Measurements from ENCODE around the gene MGAT5.

Gene MGAT5

GRCh38 chr2:134445116-134445515, 191.2 kb downstream of the MGAT5 start:
- no peak for TF ChIP-seq EZH2phosphoT487 (IDR thresholded peaks at IDR 0.05; ENCODE audit: low read depth)
- TF ChIP-seq, protein P1, sequence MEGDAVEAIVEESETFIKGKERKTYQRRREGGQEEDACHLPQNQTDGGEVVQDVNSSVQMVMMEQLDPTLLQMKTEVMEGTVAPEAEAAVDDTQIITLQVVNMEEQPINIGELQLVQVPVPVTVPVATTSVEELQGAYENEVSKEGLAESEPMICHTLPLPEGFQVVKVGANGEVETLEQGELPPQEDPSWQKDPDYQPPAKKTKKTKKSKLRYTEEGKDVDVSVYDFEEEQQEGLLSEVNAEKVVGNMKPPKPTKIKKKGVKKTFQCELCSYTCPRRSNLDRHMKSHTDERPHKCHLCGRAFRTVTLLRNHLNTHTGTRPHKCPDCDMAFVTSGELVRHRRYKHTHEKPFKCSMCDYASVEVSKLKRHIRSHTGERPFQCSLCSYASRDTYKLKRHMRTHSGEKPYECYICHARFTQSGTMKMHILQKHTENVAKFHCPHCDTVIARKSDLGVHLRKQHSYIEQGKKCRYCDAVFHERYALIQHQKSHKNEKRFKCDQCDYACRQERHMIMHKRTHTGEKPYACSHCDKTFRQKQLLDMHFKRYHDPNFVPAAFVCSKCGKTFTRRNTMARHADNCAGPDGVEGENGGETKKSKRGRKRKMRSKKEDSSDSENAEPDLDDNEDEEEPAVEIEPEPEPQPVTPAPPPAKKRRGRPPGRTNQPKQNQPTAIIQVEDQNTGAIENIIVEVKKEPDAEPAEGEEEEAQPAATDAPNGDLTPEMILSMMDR (IDR thresholded peaks at IDR 0.05; ENCODE audit: low read depth, low read length): no peak
- Histone ChIP-seq H2AFZ (ENCODE audit: low read depth, low read length) (no peak overlapping the region), H3K79me2 (ENCODE audit: low read length) (no peaks in the 10 kb centered on the region), H3K36me3 (replicated peaks; ENCODE audit: low read depth, low read length) (no peaks in the 10 kb centered on the region), H3K4me1 (ENCODE audit: low read length) (no peaks in the 10 kb centered on the region), H3K9ac (ENCODE audit: low read length) (no peak overlapping the region), H3K4me3 (ENCODE audit: low read length) (no peak overlapping the region), H3K9me3 (ENCODE audit: insufficient read depth, low read length) (no peaks in the 10 kb centered on the region), H3K27me3 (ENCODE audit: low read depth, low read length) (no peaks in the 10 kb centered on the region), H4K20me1 (ENCODE audit: insufficient read depth, low read length) (no peaks in the 10 kb centered on the region), H3K27ac (ENCODE audit: low read length) (no peak overlapping the region), H3K4me2 (ENCODE audit: low read length) (no peak overlapping the region)

DNA sequence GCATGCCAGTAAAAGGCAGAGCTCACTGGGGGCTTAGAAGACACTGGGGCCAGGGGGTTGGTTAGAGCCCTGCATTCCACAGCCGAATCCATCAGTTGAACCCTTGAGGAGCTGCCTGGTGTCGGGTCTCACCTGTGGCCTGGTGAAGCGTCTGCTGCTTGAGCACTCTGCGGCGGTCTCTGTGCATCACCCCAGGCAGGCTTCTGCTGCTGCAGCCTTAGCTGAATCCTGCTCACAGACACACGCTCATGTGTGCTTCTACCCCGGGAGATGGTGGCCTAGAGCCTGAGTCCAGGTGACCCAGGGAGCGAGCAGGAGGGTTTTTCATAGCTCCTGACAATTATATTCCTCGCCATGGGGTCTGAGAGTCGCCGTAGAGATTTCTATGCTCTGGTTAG, 192.1 kb downstream of the MGAT5 start:
- Histone ChIP-seq H2AFZ (ENCODE audit: low read depth, low read length) (no peak overlapping the region), H3K79me2 (ENCODE audit: low read length) (no peaks in the 10 kb centered on the region), H3K27ac (ENCODE audit: low read length) (no peak overlapping the region), H3K9ac (ENCODE audit: low read length) (no peak overlapping the region), H3K36me3 (replicated peaks; ENCODE audit: low read depth, low read length) (no peaks in the 10 kb centered on the region), H3K4me3 (ENCODE audit: low read length) (no peak overlapping the region), H3K4me2 (ENCODE audit: low read length) (no peak overlapping the region), H3K27me3 (ENCODE audit: low read depth, low read length) (no peaks in the 10 kb centered on the region), H4K20me1 (ENCODE audit: insufficient read depth, low read length) (no peaks in the 10 kb centered on the region), H3K9me3 (ENCODE audit: insufficient read depth, low read length) (no peaks in the 10 kb centered on the region), H3K4me1 (ENCODE audit: low read length) (no peaks in the 10 kb centered on the region)
- TF ChIP-seq, protein P1 (IDR thresholded peaks at IDR 0.05; ENCODE audit: low read depth, low read length): no peak
- TF ChIP-seq EZH2phosphoT487 (IDR thresholded peaks at IDR 0.05; ENCODE audit: low read depth): no peak

GRCh38 chr2:134446383-134447017, 192.6 kb downstream of the MGAT5 start:
- TF ChIP-seq, protein P1 (IDR thresholded peaks at IDR 0.05; ENCODE audit: low read depth, low read length): no peak
- no peak for TF ChIP-seq EZH2phosphoT487 (IDR thresholded peaks at IDR 0.05; ENCODE audit: low read depth)
- Histone ChIP-seq H3K4me1 (ENCODE audit: low read length) (no peaks in the 10 kb centered on the region), H3K4me2 (ENCODE audit: low read length) (no peak overlapping the region), H3K27me3 (ENCODE audit: low read depth, low read length) (no peaks in the 10 kb centered on the region), H3K36me3 (replicated peaks; ENCODE audit: low read depth, low read length) (no peaks in the 10 kb centered on the region), H4K20me1 (ENCODE audit: insufficient read depth, low read length) (no peaks in the 10 kb centered on the region), H2AFZ (ENCODE audit: low read depth, low read length) (no peak overlapping the region), H3K9ac (ENCODE audit: low read length) (no peak overlapping the region), H3K4me3 (ENCODE audit: low read length) (no peak overlapping the region), H3K27ac (ENCODE audit: low read length) (no peak overlapping the region), H3K79me2 (ENCODE audit: low read length) (no peaks in the 10 kb centered on the region), H3K9me3 (ENCODE audit: insufficient read depth, low read length) (no peaks in the 10 kb centered on the region)

- no peaks in the 10 kb centered on the region for H3K36me3 ChIP-seq (replicated peaks; ENCODE audit: low read depth, low read length)
- no peak for TF ChIP-seq EZH2phosphoT487 (IDR thresholded peaks at IDR 0.05; ENCODE audit: low read depth)
- TF ChIP-seq, protein P1 (IDR thresholded peaks at IDR 0.05; ENCODE audit: low read depth, low read length): no peak
- no peaks in the 10 kb centered on the region for H3K4me1 ChIP-seq (ENCODE audit: low read length)
- no peaks in the 10 kb centered on the region for H3K27me3 ChIP-seq (ENCODE audit: low read depth, low read length)
- no peak overlapping the region for H3K4me2 ChIP-seq (ENCODE audit: low read length)
- no peak overlapping the region for H3K9ac ChIP-seq (ENCODE audit: low read length)
- H3K27ac ChIP-seq (ENCODE audit: low read length): no peak overlapping the region
- H3K9me3 ChIP-seq (ENCODE audit: insufficient read depth, low read length): no peaks in the 10 kb centered on the region
- H2AFZ ChIP-seq (ENCODE audit: low read depth, low read length): no peak overlapping the region
- no peak overlapping the region for H3K4me3 ChIP-seq (ENCODE audit: low read length)
- no peaks in the 10 kb centered on the region for H3K79me2 ChIP-seq (ENCODE audit: low read length)
- no peaks in the 10 kb centered on the region for H4K20me1 ChIP-seq (ENCODE audit: insufficient read depth, low read length)
These were observed 193.8 kb downstream of the MGAT5 start for GRCh38 chr2:134447669-134448068.

Data from OCI-LY3 (cell line).